HG03175 (cell line): ENCODE results near the gene GJA8.
"Not testable (repeated sequence)": the region's sequence is repeated elsewhere in the genome, so short reads cannot be mapped to it uniquely, and the experiment has no call there.

Experiments used
- ATAC-seq: cut with Tn5 transposase; IDR thresholded peaks from one replicate; pipeline ENCODE4 v1.9.1; 2021; ENCODE audit warnings: mild to moderate bottlenecking, moderate library complexity; ENCODE audit not compliant: unreplicated experiment

GJA8 gene

GRCh38 chr1:147927215-147927614 lies 24.6 kb downstream of the GJA8 start:
- ATAC-seq: not testable (repeated sequence)

- ATAC-seq: not testable (repeated sequence)
Measured at GRCh38 chr1:147927689-147928088, 25.1 kb downstream of the GJA8 start.

- ATAC-seq: peak; percentile 98
Measured at GRCh38 chr1:147928236-147929132, 25.9 kb downstream of the GJA8 start, which contains the start of gene GPR89B. Gene GPR89B (plus strand): TSS chr1:147928420. CDS start chr1:147928537, 117 bp downstream.

- not testable (repeated sequence) for ATAC-seq
Measured at GRCh38 chr1:147931137-147931536, 28.5 kb downstream of the GJA8 start.

GRCh38 chr1:147935296-147935695 lies 32.7 kb downstream of the GJA8 start:
- ATAC-seq: not testable (repeated sequence)

GRCh38 chr1:147940456-147940855 lies 37.9 kb downstream of the GJA8 start:
- ATAC-seq: not testable (repeated sequence)

DNA sequence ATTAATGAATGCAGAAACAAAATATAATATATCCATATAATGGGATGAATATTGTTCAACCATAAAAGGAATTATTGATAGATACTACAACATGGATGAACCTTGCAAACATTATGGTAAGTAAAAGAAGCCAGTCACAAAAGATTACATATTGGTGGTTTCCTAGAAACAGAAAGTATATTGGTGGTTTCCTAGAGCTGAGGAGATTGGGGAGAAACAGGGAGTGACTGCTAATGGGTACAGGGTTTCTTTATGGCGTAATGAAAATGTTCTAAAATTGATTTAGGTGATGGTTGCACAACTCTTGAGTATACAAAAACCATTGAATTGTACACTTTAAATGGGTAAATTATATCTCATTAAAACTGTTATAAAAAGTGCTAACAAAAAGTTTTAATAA lies 40.0 kb downstream of the GJA8 start:
- ATAC-seq: not testable (repeated sequence)

GRCh38 chr1:147949517-147949916 lies 46.9 kb downstream of the GJA8 start:
- ATAC-seq: not testable (repeated sequence)
